Stimulated activated CD8-positive, alpha-beta memory T cell treated with anti-CD3 and anti-CD28 coated beads, Interleukin-7, amount 100 ng/mL, for 48 hours (primary cell): Measurements from ENCODE around the gene UBTF.

Experiments
- DNase-seq, 2 donors: peaks; one replicate each; pipeline ENCODE4 v3.0.0-alpha.2; 2020; ENCODE audit warnings: low read depth in 1 of 2; ENCODE audit errors: extremely low read depth in 1 of 2

UBTF gene, protein sequence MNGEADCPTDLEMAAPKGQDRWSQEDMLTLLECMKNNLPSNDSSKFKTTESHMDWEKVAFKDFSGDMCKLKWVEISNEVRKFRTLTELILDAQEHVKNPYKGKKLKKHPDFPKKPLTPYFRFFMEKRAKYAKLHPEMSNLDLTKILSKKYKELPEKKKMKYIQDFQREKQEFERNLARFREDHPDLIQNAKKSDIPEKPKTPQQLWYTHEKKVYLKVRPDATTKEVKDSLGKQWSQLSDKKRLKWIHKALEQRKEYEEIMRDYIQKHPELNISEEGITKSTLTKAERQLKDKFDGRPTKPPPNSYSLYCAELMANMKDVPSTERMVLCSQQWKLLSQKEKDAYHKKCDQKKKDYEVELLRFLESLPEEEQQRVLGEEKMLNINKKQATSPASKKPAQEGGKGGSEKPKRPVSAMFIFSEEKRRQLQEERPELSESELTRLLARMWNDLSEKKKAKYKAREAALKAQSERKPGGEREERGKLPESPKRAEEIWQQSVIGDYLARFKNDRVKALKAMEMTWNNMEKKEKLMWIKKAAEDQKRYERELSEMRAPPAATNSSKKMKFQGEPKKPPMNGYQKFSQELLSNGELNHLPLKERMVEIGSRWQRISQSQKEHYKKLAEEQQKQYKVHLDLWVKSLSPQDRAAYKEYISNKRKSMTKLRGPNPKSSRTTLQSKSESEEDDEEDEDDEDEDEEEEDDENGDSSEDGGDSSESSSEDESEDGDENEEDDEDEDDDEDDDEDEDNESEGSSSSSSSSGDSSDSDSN

DNA sequence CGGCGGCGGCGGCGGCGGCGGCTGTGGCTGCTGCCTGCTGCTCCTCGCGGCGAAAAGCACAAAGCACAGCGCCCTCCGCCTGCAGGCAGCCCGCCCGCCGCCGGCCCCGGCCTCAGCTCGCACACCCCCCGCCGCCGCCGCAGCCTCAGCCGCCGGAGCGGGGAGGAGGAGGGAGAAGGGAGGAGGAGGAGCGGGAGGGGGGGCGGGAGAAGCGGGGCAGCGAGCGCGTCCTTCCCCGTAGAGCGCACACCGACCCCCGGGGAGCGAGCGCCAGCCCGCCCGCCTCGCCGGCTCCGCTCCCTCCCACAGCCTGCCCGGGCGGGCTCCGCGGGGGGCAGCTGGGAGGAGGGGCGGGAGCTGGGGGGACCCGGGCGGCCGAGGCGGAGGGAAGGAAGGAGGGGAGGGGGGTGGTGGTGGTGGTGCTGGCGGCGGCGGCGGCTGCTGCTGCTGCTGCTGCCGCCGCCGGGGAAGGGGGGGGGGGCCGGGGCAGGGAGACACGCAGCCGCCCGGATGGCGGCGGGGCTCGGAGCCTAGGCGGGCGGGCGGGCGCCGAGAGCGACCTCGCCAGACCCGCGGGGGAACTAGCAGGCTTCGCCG is at the start of gene UBTF:
TSS of gene UBTF (minus strand) at position 60 of the 597 bp plus-strand sequence. CDS start 1,446 bp downstream, outside the sequence.
- DNase-seq: peak in 1 of 2 donors; percentile 45

GRCh38 chr17:44268709-44269534 is 49.4 kb upstream of the UBTF start:
- no peak for DNase-seq

- DNase-seq: no peak
Measured at GRCh38 chr17:44267818-44268490, 48.5 kb upstream of the UBTF start, which contains the start of gene SLC4A1. TSS of gene SLC4A1 (minus strand) at chr17:44268135. CDS start at chr17:44262866, 5,269 bp downstream.

- no peak for DNase-seq
Measured at GRCh38 chr17:44267165-44267455, 47.6 kb upstream of the UBTF start.

- no peak for DNase-seq
Measured at GRCh38 chr17:44266402-44267164, 47.1 kb upstream of the UBTF start.

GRCh38 chr17:44263345-44263902 is 43.9 kb upstream of the UBTF start:
- no peak for DNase-seq

GRCh38 chr17:44262654-44263225 is 43.3 kb upstream of the UBTF start:
- no peak for DNase-seq

DNA sequence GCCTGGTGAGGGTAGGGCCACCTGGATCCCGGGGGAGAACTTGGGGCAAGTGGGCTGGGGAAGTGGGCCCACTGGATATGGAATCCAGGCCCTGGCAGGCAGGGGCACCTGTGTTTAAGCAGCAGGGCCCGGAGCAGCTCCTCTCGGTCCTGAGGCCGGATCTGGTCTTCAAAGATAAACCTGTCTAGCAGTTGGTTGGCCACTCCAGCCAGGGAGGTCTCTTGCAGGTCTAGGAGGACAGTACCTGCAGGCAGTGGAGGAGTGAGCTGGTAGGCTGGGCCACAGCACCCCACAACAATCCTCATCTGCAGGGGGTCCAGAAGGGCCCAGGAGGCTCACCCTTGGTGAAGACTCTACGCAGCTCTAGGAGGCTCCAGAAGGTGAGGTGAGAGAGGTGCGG is 40.8 kb upstream of the UBTF start:
- no peak for DNase-seq

DNA sequence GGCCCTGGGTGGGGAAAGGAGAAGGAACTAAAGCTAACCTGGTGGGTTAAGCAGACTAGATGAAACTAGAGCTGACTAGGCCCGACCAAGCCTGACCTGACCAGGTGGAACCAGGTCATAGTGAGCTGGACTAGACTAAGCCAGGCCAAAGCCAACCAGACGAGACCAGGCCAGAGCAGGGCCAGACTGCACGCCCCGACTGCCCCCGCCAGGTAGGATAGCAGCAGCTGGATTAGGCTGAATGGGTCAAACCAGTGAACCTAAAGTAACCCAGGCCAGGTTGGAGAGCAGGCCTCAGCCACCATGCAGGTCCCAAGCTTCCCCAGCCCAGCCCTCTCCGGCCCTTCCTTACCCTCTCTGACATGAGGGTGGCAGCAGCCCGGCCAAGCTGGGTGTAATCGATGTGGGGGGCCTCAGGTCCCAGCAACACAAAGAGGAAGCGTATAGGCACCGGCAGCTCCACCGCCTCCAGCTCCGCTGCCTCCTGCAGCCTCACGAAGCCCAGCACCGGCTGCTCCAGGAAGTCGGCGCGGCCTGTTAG is 39.4 kb upstream of the UBTF start:
- no peak for DNase-seq

- DNase-seq: no peak
Measured at GRCh38 chr17:44257815-44258760, 38.6 kb upstream of the UBTF start.

GRCh38 chr17:44256671-44257070 is 37.2 kb upstream of the UBTF start:
- no peak for DNase-seq

DNA sequence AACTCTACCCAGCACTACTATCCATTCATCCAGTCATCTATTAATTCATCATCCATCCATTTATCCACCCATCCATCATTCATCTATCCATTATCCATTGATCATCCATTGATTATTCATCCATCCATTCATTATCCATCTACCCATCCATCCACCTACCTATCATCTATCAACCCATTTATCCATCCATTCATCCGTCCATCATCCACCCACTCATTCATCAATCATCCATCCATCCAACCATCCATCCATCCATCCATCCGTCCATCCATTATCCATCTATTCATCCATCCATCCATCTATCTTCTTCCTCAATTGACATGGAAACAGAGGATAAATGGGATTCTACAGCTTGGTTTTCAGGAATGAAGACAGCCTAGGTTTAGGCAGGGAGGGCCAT is 36.4 kb upstream of the UBTF start:
- DNase-seq: no peak

- no peak for DNase-seq
Measured at GRCh38 chr17:44254361-44255095, 35.1 kb upstream of the UBTF start.

- DNase-seq: no peak
Measured at GRCh38 chr17:44253006-44253405, 33.5 kb upstream of the UBTF start.

GRCh38 chr17:44251062-44251461 is 31.6 kb upstream of the UBTF start:
- DNase-seq: no peak

- DNase-seq: no peak
Measured at GRCh38 chr17:44249501-44250246, 30.2 kb upstream of the UBTF start.
